Measurements from ENCODE around the gene EPS8.

EPS8 gene

GRCh38 chr12:15709551-15709950, 79.6 kb downstream of the EPS8 start:
- TF ChIP-seq CTCF (IDR thresholded peaks at IDR 0.05; ENCODE audit: control insufficient read depth, insufficient read depth, low read depth, low read length, missing control alignments) = no peak
- no peak for DNase-seq (ENCODE audit: low read depth)

GRCh38 chr12:15708396-15709076, 80.7 kb downstream of the EPS8 start:
- no peak overlapping the region for H3K4me3 ChIP-seq (ENCODE audit: control insufficient read depth, low read depth, low read length)
- TF ChIP-seq CTCF (IDR thresholded peaks at IDR 0.05; ENCODE audit: control insufficient read depth, insufficient read depth, low read depth, low read length, missing control alignments) = no peak
- DNase-seq (ENCODE audit: low read depth) = no peak

More at GRCh38 chr12:15709551-15709950, 79.6 kb downstream of the EPS8 start:
- no peak overlapping the region for H3K4me3 ChIP-seq (ENCODE audit: control insufficient read depth, low read depth, low read length)

- H3K4me3 ChIP-seq (ENCODE audit: control insufficient read depth, low read depth, low read length) = no peak overlapping the region
- no peak for DNase-seq (ENCODE audit: low read depth)
- no peak for TF ChIP-seq CTCF (IDR thresholded peaks at IDR 0.05; ENCODE audit: control insufficient read depth, insufficient read depth, low read depth, low read length, missing control alignments)
Measured at GRCh38 chr12:15707516-15708199, 81.5 kb downstream of the EPS8 start.

- no peak for DNase-seq (ENCODE audit: low read depth)
- H3K4me3 ChIP-seq (ENCODE audit: control insufficient read depth, low read depth, low read length) = no peak overlapping the region
- TF ChIP-seq CTCF (IDR thresholded peaks at IDR 0.05; ENCODE audit: control insufficient read depth, insufficient read depth, low read depth, low read length, missing control alignments) = no peak
Measured at GRCh38 chr12:15706010-15706676, 83.0 kb downstream of the EPS8 start.

GRCh38 chr12:15705606-15706005, 83.6 kb downstream of the EPS8 start:
- no peak overlapping the region for H3K4me3 ChIP-seq (ENCODE audit: control insufficient read depth, low read depth, low read length)
- DNase-seq (ENCODE audit: low read depth) = no peak
- TF ChIP-seq CTCF (IDR thresholded peaks at IDR 0.05; ENCODE audit: control insufficient read depth, insufficient read depth, low read depth, low read length, missing control alignments) = no peak

GRCh38 chr12:15702276-15702675, 86.9 kb downstream of the EPS8 start:
- no peak for TF ChIP-seq CTCF (IDR thresholded peaks at IDR 0.05; ENCODE audit: control insufficient read depth, insufficient read depth, low read depth, low read length, missing control alignments)
- no peak overlapping the region for H3K4me3 ChIP-seq (ENCODE audit: control insufficient read depth, low read depth, low read length)
- DNase-seq (ENCODE audit: low read depth) = no peak
